Parathyroid adenoma (tissue), 2 donors: ENCODE data around the gene TTC28.

Experiments used
- H2AFZ ChIP-seq: fragments of 300-600 bp; sonication (generic); one replicate; pipeline ENCODE4 v1.7.0; 2017; ENCODE audit warnings: antibody characterized with exemption, mild to moderate bottlenecking
- H3K27ac ChIP-seq: fragments of 300-600 bp; sonication (generic); one replicate; pipeline ENCODE4 v1.7.0; 2017
- H3K27me3 ChIP-seq: fragments of 300-600 bp; sonication (generic); one replicate; pipeline ENCODE4 v1.7.0; 2017; ENCODE audit warnings: low read length; ENCODE audit not compliant: control insufficient read depth, insufficient read depth
- H3K36me3 ChIP-seq: fragments of 300-600 bp; sonication (generic); one replicate; pipeline ENCODE4 v1.7.0; 2017; ENCODE audit warnings: low read length; ENCODE audit not compliant: control insufficient read depth, insufficient read depth
- H3K4me1 ChIP-seq: fragments of 300-600 bp; sonication (generic); one replicate; pipeline ENCODE4 v1.7.0; 2017; ENCODE audit warnings: control low read depth
- H3K4me2 ChIP-seq: fragments of 300-600 bp; sonication (generic); one replicate; pipeline ENCODE4 v1.7.0; 2017; ENCODE audit warnings: low read length
- H3K4me3 ChIP-seq: fragments of 300-600 bp; sonication (generic); one replicate; pipeline ENCODE4 v1.7.0; 2017; ENCODE audit warnings: low read depth, low read length
- H3K79me2 ChIP-seq: fragments of 300-600 bp; sonication (generic); one replicate; pipeline ENCODE4 v1.7.0; 2017; ENCODE audit warnings: control low read depth
- H3K9ac ChIP-seq: fragments of 300-600 bp; sonication (generic); one replicate; pipeline ENCODE4 v1.7.0; 2017; ENCODE audit warnings: mild to moderate bottlenecking
- H3K9me3 ChIP-seq: fragments of 300-600 bp; sonication (generic); one replicate; pipeline ENCODE4 v1.7.0; 2017; ENCODE audit warnings: low read length; ENCODE audit not compliant: control insufficient read depth
- CTCF ChIP-seq: fragments of 300-600 bp; sonication (generic); IDR thresholded peaks from one replicate; pipeline ENCODE4 v1.7.0; 2017; ENCODE audit warnings: antibody characterized with exemption, mild to moderate bottlenecking
- donor health status: primary hyperparathyroidism.

The TTC28 gene

GRCh38 chr22:28245579-28246224 is 433.9 kb downstream of the TTC28 start:
- Histone ChIP-seq H3K4me3 (no peak overlapping the region), H2AFZ (no peak overlapping the region), H3K27ac (no peak overlapping the region), H3K9me3 (no peaks in the 10 kb centered on the region), H3K79me2 (no peaks in the 10 kb centered on the region), H3K9ac (no peak overlapping the region), H3K27me3 (no peaks in the 10 kb centered on the region), H3K4me1 (peaks cover 4% of the 10 kb centered on the region), H3K4me2 (no peak overlapping the region), H3K36me3 (no peaks in the 10 kb centered on the region)
- no peak for TF ChIP-seq CTCF

- Histone ChIP-seq H3K4me2 (no peak overlapping the region), H3K4me3 (no peak overlapping the region), H3K27me3 (no peaks in the 10 kb centered on the region), H3K4me1 (peaks cover 4% of the 10 kb centered on the region), H3K27ac (no peak overlapping the region), H3K9me3 (no peaks in the 10 kb centered on the region), H3K79me2 (no peaks in the 10 kb centered on the region), H2AFZ (no peak overlapping the region), H3K9ac (no peak overlapping the region), H3K36me3 (no peaks in the 10 kb centered on the region)
- TF ChIP-seq CTCF = no peak
Measured at GRCh38 chr22:28244757-28245156, 434.9 kb downstream of the TTC28 start.

- Histone ChIP-seq H3K27me3 (no peaks in the 10 kb centered on the region), H3K79me2 (no peaks in the 10 kb centered on the region), H3K4me2 (no peak overlapping the region), H3K9me3 (no peaks in the 10 kb centered on the region), H3K4me1 (peaks cover 4% of the 10 kb centered on the region), H3K27ac (no peak overlapping the region), H3K36me3 (no peaks in the 10 kb centered on the region), H3K9ac (no peak overlapping the region), H3K4me3 (no peak overlapping the region), H2AFZ (no peak overlapping the region)
- no peak for TF ChIP-seq CTCF
Measured at GRCh38 chr22:28243539-28243938, 436.1 kb downstream of the TTC28 start.

- Histone ChIP-seq H3K27ac (no peak overlapping the region), H3K4me2 (no peak overlapping the region), H3K9me3 (no peaks in the 10 kb centered on the region), H3K79me2 (no peaks in the 10 kb centered on the region), H3K36me3 (no peaks in the 10 kb centered on the region), H3K27me3 (no peaks in the 10 kb centered on the region), H3K4me3 (no peak overlapping the region), H3K9ac (no peak overlapping the region), H3K4me1 (peaks cover under 1% of the 10 kb centered on the region), H2AFZ (no peak overlapping the region)
- no peak for TF ChIP-seq CTCF
Measured at GRCh38 chr22:28241656-28242290, 437.9 kb downstream of the TTC28 start.

- Histone ChIP-seq H3K27ac (no peak overlapping the region), H3K4me2 (no peak overlapping the region), H3K36me3 (no peaks in the 10 kb centered on the region), H3K4me1 (no peaks in the 10 kb centered on the region), H3K9ac (no peak overlapping the region), H3K27me3 (no peaks in the 10 kb centered on the region), H3K4me3 (no peak overlapping the region), H3K79me2 (no peaks in the 10 kb centered on the region), H3K9me3 (no peaks in the 10 kb centered on the region), H2AFZ (no peak overlapping the region)
- TF ChIP-seq CTCF = no peak
Measured at GRCh38 chr22:28239941-28240340, 439.7 kb downstream of the TTC28 start.
